Immature natural killer cell (primary cell): ENCODE data around the gene TAF12. TPM values are rescaled to one million over a fixed set of nuclear protein-coding genes. Genes with fewer than 3 reads are reported as not detected.
"Not testable (repeated sequence)": the region's sequence is repeated elsewhere in the genome, so short reads cannot be mapped to it uniquely, and the experiment has no call there.

Source experiments
- DNase-seq, 3 donors: peaks; one replicate each; pipeline ENCODE4 v3.0.0; 2022; ENCODE audit warnings: mixed read lengths in 1 of 3
- H3K27ac Mint-ChIP-seq, 6 donors: one replicate each; pipeline ENCODE4 v1.8.0; 2020; ENCODE audit warnings: mixed read lengths in 6 of 6, mild to moderate bottlenecking in 5 of 6, inconsistent platforms in 4 of 6, moderate library complexity in 3 of 6
- H3K27me3 Mint-ChIP-seq, 3 donors: one replicate each; pipeline ENCODE4 v1.8.0; 2020 to 2021; ENCODE audit warnings: low read depth in 3 of 3, mild to moderate bottlenecking in 3 of 3, mixed read lengths in 3 of 3, moderate library complexity in 3 of 3, inconsistent platforms in 1 of 3
- H3K36me3 Mint-ChIP-seq, 3 donors: one replicate each; pipeline ENCODE4 v1.8.0; 2020; ENCODE audit warnings: mixed read lengths in 3 of 3, inconsistent platforms in 2 of 3, mild to moderate bottlenecking in 2 of 3
- H3K4me1 Mint-ChIP-seq, 2 donors: one replicate each; pipeline ENCODE4 v1.8.0; 2020; ENCODE audit warnings: inconsistent platforms in 2 of 2, mild to moderate bottlenecking in 2 of 2, mixed read lengths in 2 of 2, moderate library complexity in 1 of 2
- H3K4me3 Mint-ChIP-seq, 5 donors: one replicate each; pipeline ENCODE4 v1.8.0; 2020; ENCODE audit warnings: mild to moderate bottlenecking in 5 of 5, mixed read lengths in 5 of 5, inconsistent platforms in 3 of 5, moderate library complexity in 3 of 5
- H3K9me3 Mint-ChIP-seq, 6 donors: one replicate each; pipeline ENCODE4 v1.8.0; 2020; ENCODE audit warnings: mild to moderate bottlenecking in 6 of 6, mixed read lengths in 6 of 6, inconsistent platforms in 4 of 6, moderate library complexity in 3 of 6
- polyA plus RNA-seq, 3 donors: library from polyadenylated mRNA; unstranded; fragments of 300-500 nt; fragmentation: Illumina TruSeq; gene quantifications; one replicate each; pipeline ENCODE4 v1.2.3, GENCODE V29; 2021

Gene TAF12, protein sequence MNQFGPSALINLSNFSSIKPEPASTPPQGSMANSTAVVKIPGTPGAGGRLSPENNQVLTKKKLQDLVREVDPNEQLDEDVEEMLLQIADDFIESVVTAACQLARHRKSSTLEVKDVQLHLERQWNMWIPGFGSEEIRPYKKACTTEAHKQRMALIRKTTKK
- polyA plus RNA-seq: 10 to 100 TPM; 54.8 to 68.9 (median 60.7) TPM

DNA sequence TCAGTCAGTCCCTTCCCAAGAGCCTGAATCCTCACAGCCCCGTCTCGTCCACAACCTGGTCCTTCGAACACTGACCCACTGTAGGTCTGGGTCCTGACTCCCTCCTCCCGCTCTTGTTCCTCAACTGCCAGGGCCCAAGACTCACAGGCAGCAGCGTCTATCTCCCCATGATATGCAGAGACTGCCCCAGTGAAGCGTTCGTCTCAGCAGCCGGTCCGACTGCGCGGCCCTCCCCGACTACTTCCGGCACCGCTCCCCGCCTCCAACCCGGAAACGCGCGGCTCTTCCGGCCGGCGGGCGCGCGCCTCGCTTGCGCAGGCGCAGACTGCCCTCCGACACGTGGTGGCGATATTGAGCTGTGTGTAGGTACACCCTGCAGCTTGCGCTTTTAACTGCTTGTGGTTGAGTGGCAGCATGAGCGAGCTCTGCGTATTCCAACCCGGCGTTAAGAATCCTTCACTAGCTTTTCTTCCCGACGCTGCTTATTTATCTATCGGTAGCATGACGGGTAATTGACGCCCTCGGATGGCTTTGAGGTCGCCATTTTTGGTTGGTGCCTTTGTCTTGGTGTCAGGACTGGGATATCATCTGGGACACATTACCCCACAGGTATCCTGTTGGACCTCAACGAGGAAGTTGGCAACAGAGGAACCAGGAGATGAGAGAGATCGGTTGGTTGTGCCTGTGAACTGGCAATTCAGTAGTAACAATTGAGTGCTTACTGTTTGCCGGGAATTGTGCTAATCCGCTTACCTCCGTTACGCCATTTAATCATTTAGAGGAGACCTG lies at the start of gene TAF12:
Gene TAF12 (minus strand): TSS at position 221 of the 789 bp plus-strand sequence. CDS start 20,986 bp downstream, outside the sequence.
- peaks cover 4 to 23% (median 13%) of the 10 kb centered on the region in 3 donors for H3K27me3 Mint-ChIP-seq
- H3K9me3 Mint-ChIP-seq: no peaks in the 10 kb centered on the region
- peak; percentile 84 to 91 (median 89) for DNase-seq
- H3K4me1 Mint-ChIP-seq: peaks cover 53 to 57% of the 10 kb centered on the region in 2 donors
- peak within 1 kb of the TSS; percentile 97 to 100 (median 98) for H3K27ac Mint-ChIP-seq
- no peaks in the 10 kb centered on the region for H3K36me3 Mint-ChIP-seq
- peak within 1 kb of the TSS; percentile 97 to 100 (median 98) for H3K4me3 Mint-ChIP-seq

DNA sequence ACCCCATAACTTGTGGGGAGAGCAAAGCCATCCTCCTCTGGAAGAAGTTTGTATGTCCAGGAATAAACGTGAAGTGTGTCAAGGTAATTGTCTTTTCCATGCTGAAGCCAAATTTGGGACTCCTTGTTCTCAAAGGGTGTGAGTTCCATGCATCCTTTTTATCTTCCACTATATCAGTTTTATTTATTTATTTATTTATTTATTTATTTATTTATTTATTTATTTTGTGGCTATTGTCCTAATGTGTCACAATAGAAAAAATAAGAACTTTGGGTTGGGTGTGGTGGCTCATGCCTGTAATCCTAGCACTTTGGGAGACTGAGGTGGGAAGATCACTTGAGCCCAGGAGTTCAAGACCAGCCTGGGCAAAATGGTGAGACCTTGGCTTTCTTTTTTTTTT lies 48.8 kb upstream of the TAF12 start:
- DNase-seq, H3K27me3 Mint-ChIP-seq, H3K4me1 Mint-ChIP-seq, H3K4me3 Mint-ChIP-seq, H3K9me3 Mint-ChIP-seq: not testable (repeated sequence)
- Mint-ChIP-seq H3K36me3 (peaks cover 9 to 25% (median 14%) of the 10 kb centered on the region in 3 donors), H3K27ac (peak overlapping the region in 1 of 6 donors; percentile 12)

DNA sequence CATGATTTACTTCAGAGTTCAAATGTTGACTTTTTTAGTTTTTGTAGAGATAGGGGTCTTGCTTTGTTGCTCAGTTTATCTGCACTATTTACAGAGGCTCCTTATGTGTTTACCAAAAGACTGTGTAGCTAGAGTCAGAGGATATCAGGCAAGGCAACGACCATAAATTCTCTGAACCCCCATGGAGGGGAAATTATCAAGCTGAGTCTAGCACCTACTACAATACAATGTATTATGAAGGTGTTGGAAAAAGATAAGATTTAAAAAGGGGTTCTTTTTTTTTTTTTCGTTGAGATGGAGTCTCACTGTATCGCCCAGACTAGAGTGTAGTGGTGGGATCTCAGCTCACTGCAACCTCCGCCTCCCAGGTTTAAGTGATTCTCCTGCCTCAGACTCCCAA lies 42.1 kb upstream of the TAF12 start:
- Mint-ChIP-seq H3K27ac (peak overlapping the region in 1 of 6 donors; percentile 56), H3K27me3 (peaks cover 0 to 3% (median 2%) of the 10 kb centered on the region in 3 donors), H3K4me3 (no peak overlapping the region), H3K36me3 (peaks cover 3 to 19% (median 7%) of the 10 kb centered on the region in 3 donors), H3K4me1 (peaks cover 4 to 5% of the 10 kb centered on the region in 2 donors), H3K9me3 (no peaks in the 10 kb centered on the region)
- no peak for DNase-seq

DNA sequence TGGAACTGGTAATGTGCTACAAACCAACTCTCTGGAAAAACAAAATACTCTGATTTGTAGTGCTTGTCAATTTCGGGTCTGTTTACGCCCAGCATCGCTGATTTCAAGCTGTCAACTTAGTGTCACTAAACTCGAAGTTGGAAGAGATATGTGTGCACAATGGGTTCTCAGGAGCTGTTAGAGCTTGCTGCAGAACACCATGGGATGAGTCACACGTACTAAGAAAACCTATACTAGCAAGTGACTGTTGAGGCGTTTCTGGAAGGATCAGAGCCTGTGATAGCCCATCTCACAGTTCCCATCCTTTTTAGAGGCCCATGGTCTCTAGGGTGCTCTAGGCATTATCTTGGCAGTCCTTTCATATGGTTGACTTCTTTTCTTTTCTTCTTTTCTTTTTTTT lies 40.0 kb upstream of the TAF12 start:
- Mint-ChIP-seq H3K27me3 (peaks cover 0 to 3% (median 2%) of the 10 kb centered on the region in 3 donors), H3K9me3 (no peaks in the 10 kb centered on the region), H3K27ac (no peak overlapping the region), H3K4me1 (peaks cover 5 to 6% of the 10 kb centered on the region in 2 donors), H3K4me3 (no peak overlapping the region), H3K36me3 (peaks cover 0 to 19% (median 7%) of the 10 kb centered on the region in 3 donors)
- DNase-seq: no peak

DNA sequence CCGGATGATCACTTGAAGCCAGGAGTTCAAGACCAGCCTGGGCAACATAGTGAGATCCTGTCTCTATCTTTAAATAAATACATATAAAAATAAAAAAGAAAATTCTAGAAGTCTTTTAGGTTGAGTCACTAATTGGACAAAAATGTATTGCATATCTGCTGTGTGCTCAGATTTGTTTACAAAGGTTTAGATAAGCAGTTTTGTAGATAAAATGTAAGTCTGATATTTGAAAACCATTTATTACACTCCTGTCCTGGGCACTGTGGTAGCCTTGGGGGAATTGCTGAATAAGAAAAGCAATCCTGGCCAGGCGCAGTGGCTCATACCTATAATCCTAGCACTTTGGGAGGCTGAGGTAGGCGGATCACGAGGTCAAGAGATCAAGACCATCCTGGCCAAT lies 37.3 kb upstream of the TAF12 start:
- H3K27ac Mint-ChIP-seq: no peak overlapping the region
- no peaks in the 10 kb centered on the region for H3K9me3 Mint-ChIP-seq
- H3K4me3 Mint-ChIP-seq: no peak overlapping the region
- H3K4me1 Mint-ChIP-seq: peaks cover 5 to 6% of the 10 kb centered on the region in 2 donors
- H3K36me3 Mint-ChIP-seq: peaks cover 0 to 16% (median 7%) of the 10 kb centered on the region in 3 donors
- H3K27me3 Mint-ChIP-seq: no peaks in the 10 kb centered on the region
- DNase-seq: no peak

DNA sequence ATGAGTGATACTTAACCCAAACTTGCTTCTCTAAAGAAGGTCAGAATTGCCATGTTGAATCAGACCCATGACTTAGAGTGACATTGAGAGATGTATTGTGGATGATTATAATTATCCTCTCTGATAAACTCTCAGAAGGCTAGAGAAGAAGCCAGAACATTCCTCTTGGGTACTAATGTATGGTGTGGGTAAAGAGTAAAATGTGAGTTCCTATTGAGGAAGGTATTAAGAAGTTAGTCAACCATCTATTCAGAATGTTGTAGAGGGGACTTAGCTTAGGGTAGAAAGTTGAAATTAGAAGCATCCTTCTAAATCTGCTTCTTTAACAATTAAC lies 33.0 kb upstream of the TAF12 start:
- H3K27ac Mint-ChIP-seq: peak overlapping the region in 1 of 6 donors; percentile 3

DNA sequence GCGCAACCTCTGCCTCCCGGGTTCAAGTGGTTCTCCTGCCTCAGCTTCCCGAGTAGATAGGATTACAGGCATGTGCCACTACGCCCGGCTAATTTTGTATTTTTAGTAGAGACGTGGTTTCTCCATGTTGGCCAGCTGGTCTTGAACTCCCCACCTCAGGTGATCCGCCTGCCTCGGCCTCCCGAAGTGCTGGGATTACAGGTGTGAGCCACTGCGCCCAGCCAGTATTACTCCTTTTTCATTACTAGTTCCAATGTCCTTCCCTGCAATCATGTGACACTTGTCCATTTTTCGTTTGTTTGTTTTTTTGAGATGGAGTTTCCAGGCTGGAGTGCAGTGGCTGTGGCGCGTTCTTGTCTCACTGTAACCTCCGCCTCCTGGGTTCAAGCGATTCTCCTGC lies 30.1 kb upstream of the TAF12 start:
- not testable (repeated sequence) for DNase-seq, H3K4me3 Mint-ChIP-seq, H3K36me3 Mint-ChIP-seq, H3K9me3 Mint-ChIP-seq, H3K27ac Mint-ChIP-seq
- Mint-ChIP-seq H3K4me1 (peaks cover 21 to 25% of the 10 kb centered on the region in 2 donors), H3K27me3 (peaks cover 4 to 13% (median 12%) of the 10 kb centered on the region in 3 donors)

More for the DNA sequence above, 33.0 kb upstream of the TAF12 start:
- Mint-ChIP-seq H3K4me1 (peaks cover 6 to 8% of the 10 kb centered on the region in 2 donors), H3K9me3 (no peaks in the 10 kb centered on the region), H3K27me3 (peaks cover 0 to 2% (median 0%) of the 10 kb centered on the region in 3 donors), H3K4me3 (no peak overlapping the region), H3K36me3 (peaks cover 0 to 3% (median under 1%) of the 10 kb centered on the region in 3 donors)
- DNase-seq: no peak

DNA sequence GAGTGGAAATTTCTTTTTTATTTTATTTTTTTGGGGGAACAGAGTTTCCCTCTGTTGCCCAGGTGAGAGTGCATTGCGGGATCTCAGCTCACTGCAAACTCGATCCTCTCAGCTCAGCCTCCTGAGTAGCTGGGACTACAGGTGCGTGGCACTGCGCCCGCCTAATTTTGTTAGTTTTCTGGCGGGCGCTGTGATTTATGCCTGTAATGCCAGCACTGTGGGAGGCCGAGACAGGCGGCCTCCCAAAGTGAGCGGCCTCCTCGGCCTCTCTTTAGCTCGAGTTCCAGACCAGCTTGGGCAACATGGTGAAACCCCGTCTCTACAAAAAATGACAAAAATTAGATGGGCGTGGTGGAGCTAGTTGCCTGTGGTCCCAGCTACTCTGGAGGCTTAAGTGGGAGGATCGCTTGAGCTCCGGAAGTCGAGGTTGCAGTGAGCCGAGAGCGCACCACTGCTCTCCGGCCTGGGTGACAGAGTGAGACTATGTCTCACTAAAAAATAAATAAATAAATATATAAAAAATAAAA lies 28.4 kb upstream of the TAF12 start:
- Mint-ChIP-seq H3K9me3 (no peaks in the 10 kb centered on the region), H3K27me3 (peaks cover 4 to 13% (median 12%) of the 10 kb centered on the region in 3 donors), H3K27ac (peak overlapping the region in 1 of 6 donors; percentile 55), H3K4me1 (peaks cover 22 to 28% of the 10 kb centered on the region in 2 donors), H3K4me3 (no peak overlapping the region), H3K36me3 (peaks cover 0 to 3% (median 0%) of the 10 kb centered on the region in 3 donors)
- DNase-seq: no peak

DNA sequence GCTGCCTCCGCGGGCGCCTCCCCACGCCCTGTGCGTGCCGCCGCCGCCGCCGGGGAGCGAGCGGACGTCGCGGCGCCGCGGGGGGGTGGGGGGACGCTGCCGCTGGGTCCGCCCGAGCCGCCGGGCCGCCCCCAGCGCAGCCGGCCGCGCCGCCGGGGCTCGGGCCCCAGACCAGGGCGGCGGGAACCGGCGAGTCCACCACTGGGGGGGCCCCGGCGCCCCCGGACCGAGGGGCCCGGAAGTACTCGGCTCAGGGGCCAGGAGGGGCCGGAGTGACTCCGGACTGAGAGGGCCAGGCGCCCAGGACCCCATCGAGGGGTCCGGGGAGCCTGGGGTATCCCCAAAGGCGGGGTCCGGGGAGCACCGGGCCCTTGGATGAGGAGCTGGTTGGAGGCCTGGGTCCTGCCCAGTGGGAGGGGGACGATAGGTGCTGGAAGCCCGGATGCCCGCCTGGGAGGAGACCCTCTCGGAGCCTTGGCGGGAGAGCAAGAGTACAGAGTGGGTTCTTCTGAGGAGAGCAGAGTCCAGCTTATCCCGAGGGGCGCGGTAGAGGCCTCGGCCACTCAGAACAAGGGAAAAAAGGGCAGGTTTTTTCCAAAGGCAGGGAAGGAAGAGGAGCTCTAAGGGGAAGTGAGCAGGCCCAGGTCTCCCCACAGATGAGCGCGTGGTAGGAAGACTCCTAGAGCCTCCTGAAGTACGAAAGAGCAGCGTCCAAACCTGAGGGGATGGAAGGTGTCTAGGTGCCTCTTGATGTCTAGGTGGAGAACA lies 26.3 kb upstream of the TAF12 start:
- Mint-ChIP-seq H3K27me3 (peaks cover 7 to 13% (median 13%) of the 10 kb centered on the region in 3 donors), H3K9me3 (no peaks in the 10 kb centered on the region), H3K36me3 (no peaks in the 10 kb centered on the region), H3K4me3 (peak overlapping the region; percentile 91 to 100 (median 94)), H3K27ac (peak overlapping the region; percentile 95 to 99 (median 98)), H3K4me1 (peaks cover 20 to 22% of the 10 kb centered on the region in 2 donors)
- peak in 1 of 3 donors; percentile 40 for DNase-seq

DNA sequence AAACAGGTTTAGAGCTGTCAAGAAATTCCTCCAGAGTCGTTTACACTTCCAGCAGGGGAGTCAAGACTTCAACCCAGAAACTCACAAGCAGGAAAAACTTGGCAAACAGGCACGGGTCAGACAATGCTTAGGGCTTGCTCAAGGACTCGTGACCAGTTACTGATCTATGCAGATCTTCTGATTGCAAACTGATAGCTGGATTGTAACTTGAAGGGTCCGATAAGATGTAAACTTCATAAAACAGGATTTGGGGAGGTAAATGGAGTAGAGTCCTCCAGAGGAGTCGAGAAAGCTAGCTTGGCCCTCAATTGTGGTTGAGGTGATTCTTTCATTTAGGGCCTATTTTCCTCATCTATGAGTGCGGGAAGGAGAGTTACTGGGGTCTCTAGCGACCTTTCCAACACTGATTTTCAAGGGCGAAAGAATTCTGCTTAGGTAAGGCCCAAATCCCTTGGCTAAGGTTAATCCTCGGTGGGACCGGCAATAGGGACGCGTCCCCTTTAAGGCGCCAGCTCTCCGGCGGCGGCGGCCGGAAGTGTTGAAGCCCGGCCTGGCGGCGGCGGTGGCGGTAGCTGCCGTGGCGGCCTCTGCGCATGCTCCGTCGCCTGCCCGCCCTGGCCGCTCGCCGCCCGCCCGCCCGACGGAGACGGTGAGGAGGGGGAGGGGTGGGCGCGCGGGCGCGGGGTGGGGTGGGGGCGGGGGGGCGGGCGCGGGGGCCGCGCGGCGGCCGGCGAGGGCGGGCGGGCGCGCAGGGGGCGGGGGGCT lies 25.5 kb upstream of the TAF12 start, which contains the start of gene GMEB1:
Gene GMEB1 (plus strand): TSS at position 594 of the 765 bp plus-strand sequence. CDS start 14,829 bp downstream, outside the sequence.
- Mint-ChIP-seq H3K9me3 (no peaks in the 10 kb centered on the region), H3K36me3 (no peaks in the 10 kb centered on the region), H3K4me1 (peaks cover 20 to 22% of the 10 kb centered on the region in 2 donors), H3K4me3 (peak within 1 kb of the TSS; percentile 92 to 100 (median 94)), H3K27me3 (peaks cover 7 to 16% (median 13%) of the 10 kb centered on the region in 3 donors), H3K27ac (peak within 1 kb of the TSS; percentile 98 to 99 (median 99))
- peak; percentile 85 to 88 (median 87) for DNase-seq

DNA sequence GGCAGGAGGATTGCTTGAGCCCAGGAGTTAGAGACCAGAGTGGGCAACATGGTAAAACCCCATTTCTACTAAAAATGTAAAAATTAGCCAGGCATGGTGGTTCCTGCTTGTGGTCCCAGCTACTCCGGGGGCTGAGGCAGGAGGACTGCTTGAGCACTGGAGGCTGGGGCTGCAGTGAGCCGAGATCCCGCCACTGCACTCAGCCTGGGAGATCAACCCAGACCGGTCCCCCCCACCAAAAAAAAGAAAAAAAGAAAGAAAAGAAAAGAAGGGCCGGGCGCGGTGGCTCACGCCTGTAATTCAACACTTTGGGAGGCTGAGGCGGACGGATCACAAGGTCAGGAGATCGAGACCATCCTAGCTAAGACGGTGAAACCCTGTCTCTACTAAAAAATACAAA lies 23.9 kb upstream of the TAF12 start:
- Mint-ChIP-seq H3K4me3 (peak overlapping the region in 2 of 5 donors; percentile 21 to 54), H3K27ac (peak overlapping the region in 3 of 6 donors; percentile 55 to 64 (median 58))
- no peak for DNase-seq

DNA sequence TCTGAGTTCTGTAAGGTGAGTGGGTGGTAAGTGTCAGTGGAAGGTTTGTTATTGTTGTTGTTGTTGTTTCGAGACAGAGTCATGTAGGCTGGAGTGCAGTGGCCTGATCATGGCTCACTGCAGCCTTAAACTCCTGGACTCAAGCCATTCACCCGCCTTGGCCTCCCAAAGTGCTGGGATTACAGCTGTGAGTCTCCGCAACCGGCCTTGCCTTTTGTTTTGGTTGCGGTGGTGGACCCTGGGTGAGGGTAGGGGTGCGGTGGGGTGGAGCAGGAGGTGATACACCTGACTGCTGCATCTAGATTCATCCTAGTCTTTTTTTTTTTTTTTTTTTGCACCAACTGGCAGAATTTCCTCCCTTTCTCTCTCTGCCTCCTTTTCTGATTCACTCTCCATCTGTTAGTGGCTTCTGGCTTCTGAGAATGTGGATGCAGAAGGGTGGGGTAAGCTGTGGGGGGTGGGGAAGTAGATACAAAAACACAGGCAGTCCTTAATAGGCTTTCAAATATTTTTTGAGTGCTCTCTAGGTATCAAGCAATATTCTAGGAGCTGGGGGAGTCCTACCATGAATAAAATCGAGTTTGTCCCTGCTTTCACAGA lies 21.1 kb upstream of the TAF12 start:
- Mint-ChIP-seq H3K27me3 (peaks cover 3 to 8% (median 5%) of the 10 kb centered on the region in 3 donors), H3K27ac (no peak overlapping the region), H3K9me3 (no peaks in the 10 kb centered on the region), H3K4me1 (peaks cover 8% of the 10 kb centered on the region in 2 donors), H3K36me3 (no peaks in the 10 kb centered on the region), H3K4me3 (no peak overlapping the region)
- no peak for DNase-seq

More for the DNA sequence above, 23.9 kb upstream of the TAF12 start:
- Mint-ChIP-seq H3K4me1 (peaks cover 20 to 22% of the 10 kb centered on the region in 2 donors), H3K9me3 (no peaks in the 10 kb centered on the region), H3K27me3 (peaks cover 5 to 16% (median 13%) of the 10 kb centered on the region in 3 donors), H3K36me3 (no peaks in the 10 kb centered on the region)
